ENCODE results near the gene ARHGAP15.
"Not testable (repeated sequence)": the region's sequence is repeated elsewhere in the genome, so short reads cannot be mapped to it uniquely, and the experiment has no call there.

ARHGAP15 gene

GRCh38 chr2:143128681-143129580, at the start of gene ARHGAP15:
Gene ARHGAP15, plus strand, starts transcription at chr2:143129419.
- peak; percentile 33 to 67 for DNase-seq (ENCODE audit: low read depth in 1 of 2, low spot score in 1 of 2)

- no peak for DNase-seq (ENCODE audit: low read depth in 1 of 2, low spot score in 1 of 2)
Observed at GRCh38 chr2:143081616-143082015, 47.6 kb upstream of the ARHGAP15 start.

GRCh38 chr2:143083636-143084035, 45.6 kb upstream of the ARHGAP15 start:
- no peak for DNase-seq (ENCODE audit: low read depth in 1 of 2, low spot score in 1 of 2)

GRCh38 chr2:143084462-143084861, 44.8 kb upstream of the ARHGAP15 start:
- no peak for DNase-seq (ENCODE audit: low read depth in 1 of 2, low spot score in 1 of 2)

- no peak for DNase-seq (ENCODE audit: low read depth in 1 of 2, low spot score in 1 of 2)
Observed at GRCh38 chr2:143085125-143085784, 44.0 kb upstream of the ARHGAP15 start.

GRCh38 chr2:143087033-143087432, 42.2 kb upstream of the ARHGAP15 start:
- no peak for DNase-seq (ENCODE audit: low read depth in 1 of 2, low spot score in 1 of 2)

GRCh38 chr2:143088388-143088787, 40.8 kb upstream of the ARHGAP15 start:
- DNase-seq (ENCODE audit: low read depth in 1 of 2, low spot score in 1 of 2): no peak

- DNase-seq (ENCODE audit: low read depth in 1 of 2, low spot score in 1 of 2): not testable (repeated sequence)
Observed at GRCh38 chr2:143089520-143089919, 39.7 kb upstream of the ARHGAP15 start.

- peak in 1 of 2 donors; percentile 62 for DNase-seq (ENCODE audit: low read depth in 1 of 2, low spot score in 1 of 2)
Observed at GRCh38 chr2:143110758-143111428, 18.3 kb upstream of the ARHGAP15 start.

- no peak for DNase-seq (ENCODE audit: low read depth in 1 of 2, low spot score in 1 of 2)
Observed at GRCh38 chr2:143117225-143117624, 12.0 kb upstream of the ARHGAP15 start.

GRCh38 chr2:143121079-143121478, 8.1 kb upstream of the ARHGAP15 start:
- no peak for DNase-seq (ENCODE audit: low read depth in 1 of 2, low spot score in 1 of 2)

GRCh38 chr2:143121957-143122356, 7.3 kb upstream of the ARHGAP15 start:
- DNase-seq (ENCODE audit: low read depth in 1 of 2, low spot score in 1 of 2): no peak

- no peak for DNase-seq (ENCODE audit: low read depth in 1 of 2, low spot score in 1 of 2)
Observed at GRCh38 chr2:143123911-143124310, 5.3 kb upstream of the ARHGAP15 start.

GRCh38 chr2:143124445-143124844, 4.8 kb upstream of the ARHGAP15 start:
- DNase-seq (ENCODE audit: low read depth in 1 of 2, low spot score in 1 of 2): no peak

GRCh38 chr2:143125717-143126116, 3.5 kb upstream of the ARHGAP15 start:
- no peak for DNase-seq (ENCODE audit: low read depth in 1 of 2, low spot score in 1 of 2)

GRCh38 chr2:143132355-143132754, 3.1 kb downstream of the ARHGAP15 start:
- peak in 1 of 2 donors; percentile 31 for DNase-seq (ENCODE audit: low read depth in 1 of 2, low spot score in 1 of 2)

GRCh38 chr2:143133783-143134182, 4.6 kb downstream of the ARHGAP15 start:
- no peak for DNase-seq (ENCODE audit: low read depth in 1 of 2, low spot score in 1 of 2)

GRCh38 chr2:143138292-143138691, 9.1 kb downstream of the ARHGAP15 start:
- DNase-seq (ENCODE audit: low read depth in 1 of 2, low spot score in 1 of 2): no peak

- no peak for DNase-seq (ENCODE audit: low read depth in 1 of 2, low spot score in 1 of 2)
Observed at GRCh38 chr2:143139835-143140393, 10.7 kb downstream of the ARHGAP15 start.

GRCh38 chr2:143140864-143141661, 11.8 kb downstream of the ARHGAP15 start:
- no peak for DNase-seq (ENCODE audit: low read depth in 1 of 2, low spot score in 1 of 2)

GRCh38 chr2:143142598-143142997, 13.4 kb downstream of the ARHGAP15 start:
- DNase-seq (ENCODE audit: low read depth in 1 of 2, low spot score in 1 of 2): no peak

Data from activated CD4-positive, alpha-beta T cell treated with anti-CD3 and anti-CD28 coated beads, Interleukin-2, amount 50 U/mL, for 24 hours (primary cell).